K562 (cell line): ENCODE results near the gene PTRHD1. TPM values are rescaled to one million over a fixed set of nuclear protein-coding genes. Genes with fewer than 3 reads are reported as not detected.

ENCODE experiments used
- ATAC-seq: fragments of 200-7000 bp; cut with Tn5 transposase; 3 replicates; pipeline ENCODE4 v1.9.1; 2020; ENCODE audit warnings: moderate library complexity
- BruUV-seq: library from RNA; stranded (reverse); fragments of 400-500 nt; replicated peaks from 2 replicates; lab custom pipeline; 2021; lab: Mats Ljungman, UMichigan
- CTCF ChIA-PET: fragments of 300-600 bp; formaldehyde crosslinking; extraction: SDS; loops from one replicate; lab custom pipeline; 2021; ENCODE audit warnings: low intra/inter-chr PET ratio; lab: Yijun Ruan, JAX
- POLR2A ChIA-PET: fragments of 300-600, 350-650 bp; sonication (Branson Sonifier 250); formaldehyde crosslinking; extraction: SDS; loops from one replicate; lab custom pipeline; 2021; ENCODE audit warnings: antibody characterized with exemption, inconsistent platforms; lab: Yijun Ruan, JAX
- DNase-seq, 4 experiments: peaks; one replicate each; pipeline versions ENCODE4 v3.0.0 to v3.0.0-alpha.2; 2011 to 2018; ENCODE audit warnings: low spot score in 3 of 4, mixed read lengths in 3 of 4; ENCODE audit errors: extremely low read depth in 1 of 4
- FAIRE-seq: peaks from 2 replicates; lab custom pipeline; 2011; peaks lifted over from hg19 to GRCh38; lab: Jason Lieb, UNC
- H2AFZ ChIP-seq: 2 replicates; pipeline ENCODE4 v1.6.0; 2011; ENCODE audit warnings: low read depth, low read length, control low read depth, inconsistent platforms
- H3K27ac ChIP-seq: fragments of 200-600 bp; 3 replicates; pipeline ENCODE4 v1.8.0; 2011; ENCODE audit warnings: low read depth, mild to moderate bottlenecking, control low read depth, inconsistent platforms, low read length, moderate library complexity, mixed read lengths; ENCODE audit errors: extremely low read depth
- H3K27me3 ChIP-seq, 2 experiments: fragments of 300-600 bp in 1 of 2; 2 replicates in 1 of 2; 3 replicates in 1 of 2; pipeline versions ENCODE4 v1.6.0 to v1.8.0; 2011; ENCODE audit warnings: inconsistent platforms in 2 of 2, low read length in 2 of 2, mild to moderate bottlenecking in 1 of 2, mixed read lengths in 1 of 2, moderate library complexity in 1 of 2; ENCODE audit not compliant: control insufficient read depth in 2 of 2, insufficient read depth in 2 of 2
- H3K36me3 ChIP-seq: fragments of 300-600 bp; 3 replicates; pipeline ENCODE4 v1.8.0; 2011; ENCODE audit warnings: mild to moderate bottlenecking, low read length, inconsistent platforms; ENCODE audit not compliant: control insufficient read depth, insufficient read depth
- H3K4me1 ChIP-seq, 2 experiments: fragments of 200-600 bp in 1 of 2; replicated peaks in 1 of 2; 2 replicates in 1 of 2; 3 replicates in 1 of 2; pipeline versions ENCODE4 v1.5.1 to v1.8.0; 2011; ENCODE audit warnings: inconsistent platforms in 2 of 2, low read length in 2 of 2, mild to moderate bottlenecking in 1 of 2, mixed read lengths in 1 of 2, moderate library complexity in 1 of 2; ENCODE audit not compliant: control insufficient read depth in 2 of 2, insufficient read depth in 2 of 2
- H3K4me2 ChIP-seq: 2 replicates; pipeline ENCODE4 v1.6.1; 2011; ENCODE audit warnings: low read length, control low read depth, inconsistent platforms, mixed read lengths; ENCODE audit not compliant: insufficient read depth
- H3K4me3 ChIP-seq: fragments of 200-600 bp; sonication (generic), shearing (Covaris generic); 2 replicates; pipeline ENCODE4 v1.5.1; 2016; ENCODE audit warnings: control low read depth, inconsistent platforms
- H3K79me2 ChIP-seq: fragments of 200-600 bp; 3 replicates; pipeline ENCODE4 v1.8.0; 2011; ENCODE audit warnings: low read length, inconsistent platforms; ENCODE audit not compliant: control insufficient read depth, insufficient read depth
- H3K9ac ChIP-seq, 2 experiments: 2 replicates each; pipeline versions ENCODE4 v1.6.0 to v1.6.1; 2011; ENCODE audit warnings: low read depth in 2 of 2, low read length in 2 of 2, control low read depth in 1 of 2, inconsistent platforms in 1 of 2, mild to moderate bottlenecking in 1 of 2, mixed read lengths in 1 of 2; ENCODE audit not compliant: insufficient read depth in 1 of 2
- H3K9me1 ChIP-seq: one replicate; pipeline ENCODE4 v1.6.0; 2011; ENCODE audit warnings: inconsistent platforms, mild to moderate bottlenecking, low read length, moderate library complexity; ENCODE audit not compliant: control insufficient read depth, insufficient read depth
- H3K9me3 ChIP-seq: replicated peaks from 2 replicates; pipeline ENCODE4 v1.5.1; 2011; ENCODE audit warnings: low read depth, low read length, inconsistent platforms; ENCODE audit not compliant: control insufficient read depth, insufficient read depth
- H4K20me1 ChIP-seq: replicated peaks from 2 replicates; pipeline ENCODE4 v1.6.1; 2011; ENCODE audit warnings: low read length, inconsistent platforms, mixed read lengths; ENCODE audit not compliant: control insufficient read depth, insufficient read depth
- ARNT ChIP-seq, 2 experiments: fragments of 450-650 bp; IDR thresholded peaks; 2 replicates each; pipeline ENCODE4 v1.6.1; 2016; ENCODE audit warnings: mild to moderate bottlenecking in 1 of 2
- BRCA1 ChIP-seq, 2 experiments: fragments of 450-650 bp in 1 of 2; sonication (generic) in 1 of 2; formaldehyde crosslinking in 1 of 2; IDR thresholded peaks; 2 replicates each; pipeline versions ENCODE4 v1.5.0 to v1.6.1; 2017 to 2020; ENCODE audit warnings: mild to moderate bottlenecking in 1 of 2, missing genetic modification reagents in 1 of 2
- NCOR1 ChIP-seq: fragments of 450-650 bp; IDR thresholded peaks from 2 replicates; pipeline ENCODE4 v1.6.1; 2016; ENCODE audit warnings: mild to moderate bottlenecking, moderate library complexity
- NR0B1 ChIP-seq: fragments of 450-650 bp; IDR thresholded peaks from one replicate; pipeline ENCODE4 v1.6.1; 2018; ENCODE audit warnings: mild to moderate bottlenecking, moderate library complexity; ENCODE audit not compliant: partially characterized antibody
- TBP ChIP-seq: optimal IDR thresholded peaks from 2 replicates; pipeline ENCODE3; 2011; ENCODE audit warnings: low read depth, low read length, improper control_type of control experiment
- TCF7L2 ChIP-seq: fragments of 150-350 bp; IDR thresholded peaks from 2 replicates; pipeline ENCODE4 v1.6.1; 2016; ENCODE audit warnings: low read depth, mild to moderate bottlenecking, low read length, moderate library complexity
- TRIM24 ChIP-seq, 2 experiments: fragments of 450-650 bp; IDR thresholded peaks; 2 replicates each; pipeline ENCODE4 v1.6.1; 2016
- ZNF408 ChIP-seq: fragments of 250-450 bp; sonication (Bioruptor Pico); IDR thresholded peaks from 2 replicates; pipeline ENCODE4 v1.4.0; 2020; ENCODE audit warnings: low read depth, mild to moderate bottlenecking, moderate library complexity
- WGBS: fragments of 100-300 bp; shearing (Covaris generic); methylation state at CpG from one replicate; pipeline ENCODE4 v1.1.6; 2016; ENCODE audit warnings: low coverage, mixed read lengths; ENCODE audit not compliant: insufficient coverage; ENCODE audit errors: missing lambda C conversion rate; 5-methylcytosine and 5-hydroxymethylcytosine counted together
- in situ Hi-C: fragments of 300-500 bp; cut with MboI; formaldehyde crosslinking; loops from 4 replicates; pipeline ENCODE4 v1.15.0; 2018; ENCODE audit warnings: inconsistent platforms, mixed read lengths
- intact Hi-C: fragments of 100-400 bp; cut with micrococcal nuclease; formaldehyde crosslinking; loops from 2 replicates; pipeline ENCODE4 v1.14.2; 2022
- polyA plus RNA-seq, 8 experiments: library from polyadenylated mRNA; depleted of rRNA in 4 of 8; stranded (reverse) in 5 of 8; unstranded in 3 of 8; fragments of >200 nt; fragmentation: Nextera tagmentation in 2 of 8; fragmentation: Illumina TruSeq in 1 of 8; extraction: Ambion mirVana in 2 of 8; extraction: Trizol in 1 of 8; gene quantifications; 2 replicates each; pipeline versions ENCODE4 v1.2.1 to v1.2.3, GENCODE V29; 2011 to 2014; ENCODE audit warnings: inconsistent platforms in 1 of 8, missing spikeins in 1 of 8
- total RNA-seq, 7 experiments: library from RNA; depleted of rRNA in 6 of 7; stranded (reverse); fragments of >200 nt in 6 of 7; fragmentation: Illumina TruSeq in 2 of 7; extraction: Trizol in 2 of 7; gene quantifications; 2 replicates each; pipeline versions ENCODE4 v1.2.1 to v1.2.3, GENCODE V29; 2011 to 2021; ENCODE audit warnings: low replicate concordance in 1 of 7

The PTRHD1 gene
- total and polyA plus RNA-seq, 9 of the 15 experiments (the other 6 are each of a cell fraction or from before 2014, with no cell fraction given) = 15.8 to 83.2 (median 46.6) TPM

GRCh38 chr2:24787532-24787931 lies 5.7 kb downstream of the PTRHD1 start (continued):
- TF ChIP-seq NR0B1 = no peak
- no peak for TF ChIP-seq ARNT (IDR thresholded peaks at IDR 0.05)
- no peak for TF ChIP-seq ZNF408
- TF ChIP-seq BRCA1 (IDR thresholded peaks at IDR 0.05) = no peak
- no peak for TF ChIP-seq BRCA1 (CRISPR knock-in tag; IDR thresholded peaks at IDR 0.05)

- BruUV-seq = no TSS peak
- no peak for FAIRE-seq
Observed at GRCh38 chr2:24785671-24786321, 7.4 kb downstream of the PTRHD1 start.

More at GRCh38 chr2:24785671-24786321, 7.4 kb downstream of the PTRHD1 start:
- H3K79me2 ChIP-seq = no peaks in the 10 kb centered on the region
- in situ Hi-C loops = loop anchor here (25.0 kb wide), 1 partner anchor 373 kb away; no protein-coding TSS in a partner anchor
- H3K4me2 ChIP-seq = no peak overlapping the region
- peaks cover 1% of the 10 kb centered on the region; the same call in 1 of the 2 replicates for H3K9me3 ChIP-seq
- H3K27ac ChIP-seq = no peak overlapping the region
- ATAC-seq (no peak), DNase-seq (no peak)
- no peak overlapping the region for H2AFZ ChIP-seq
- 72% methylated on average over 6 of the region's 6 CpGs for WGBS
- intact Hi-C loops = no loop called here
- peaks cover 13% of the 10 kb centered on the region; the same call in 1 of the 3 replicates for H3K36me3 ChIP-seq
- no peak overlapping the region for H3K9ac ChIP-seq
- no peak overlapping the region for H3K4me3 ChIP-seq
- peaks cover 0 to 7% of the 10 kb centered on the region in 2 experiments; a peak in 2 of 5 replicates for H3K4me1 ChIP-seq
- ChIA-PET POLR2A (interaction anchor here (0.7 kb wide), 1 partner anchor 12 kb away, joined by 3 read pairs; no protein-coding TSS in a partner anchor), CTCF (no interaction called here)
- H3K9me1 ChIP-seq = no peaks in the 10 kb centered on the region
- no peaks in the 10 kb centered on the region; a peak in 1 of 5 replicates for H3K27me3 ChIP-seq
- H4K20me1 ChIP-seq = no peaks in the 10 kb centered on the region
- TF ChIP-seq TCF7L2 = no peak
- TF ChIP-seq TBP = no peak
- TF ChIP-seq NCOR1 = no peak
- TF ChIP-seq TRIM24 (IDR thresholded peaks at IDR 0.05) = no peak
- TF ChIP-seq, all 486 proteins: peak for 0
